HG03135 (cell line): ENCODE measurements around the gene SFMBT2.

Experiments used
- ATAC-seq: cut with Tn5 transposase; IDR thresholded peaks from one replicate; pipeline ENCODE4 v1.9.1; 2021; ENCODE audit warnings: mild to moderate bottlenecking, moderate library complexity; ENCODE audit not compliant: unreplicated experiment

SFMBT2 gene

DNA sequence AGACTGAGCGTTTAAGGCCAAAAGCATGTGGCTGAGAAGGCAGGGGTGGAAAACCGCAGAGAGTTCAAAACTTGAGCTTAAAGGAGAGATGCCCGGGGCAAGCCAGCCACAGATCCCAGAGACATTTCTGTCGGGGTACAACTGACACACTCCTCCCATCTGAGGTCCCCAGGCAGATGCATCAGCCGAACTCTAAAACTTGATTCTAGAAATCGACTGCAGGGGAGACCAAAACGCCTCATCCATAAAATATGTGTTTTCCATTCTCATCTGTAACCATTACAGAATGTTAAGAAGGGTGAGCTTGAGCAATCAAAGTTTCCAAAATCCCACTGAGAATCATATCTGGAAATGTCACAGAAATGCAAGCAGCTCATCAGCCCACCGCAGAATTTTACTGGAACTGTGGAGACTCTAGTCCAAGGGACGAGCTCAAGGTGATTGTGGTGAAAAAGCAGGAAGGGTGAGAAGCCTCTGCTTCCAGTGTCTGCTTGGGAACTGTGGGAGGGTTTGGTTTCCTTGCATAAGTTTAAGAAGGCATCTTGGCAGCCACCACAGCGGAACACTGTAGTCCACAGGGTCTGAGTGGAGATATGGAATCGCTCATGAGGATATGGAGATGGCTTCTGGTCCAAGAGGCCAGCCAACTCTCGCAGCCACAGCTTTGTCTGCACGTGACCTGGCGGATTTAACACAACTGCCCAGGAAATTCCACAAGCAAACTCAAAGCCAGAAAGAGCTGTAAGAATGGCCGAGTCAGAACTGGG, 249.2 kb downstream of the SFMBT2 start:
- no peak for ATAC-seq

DNA sequence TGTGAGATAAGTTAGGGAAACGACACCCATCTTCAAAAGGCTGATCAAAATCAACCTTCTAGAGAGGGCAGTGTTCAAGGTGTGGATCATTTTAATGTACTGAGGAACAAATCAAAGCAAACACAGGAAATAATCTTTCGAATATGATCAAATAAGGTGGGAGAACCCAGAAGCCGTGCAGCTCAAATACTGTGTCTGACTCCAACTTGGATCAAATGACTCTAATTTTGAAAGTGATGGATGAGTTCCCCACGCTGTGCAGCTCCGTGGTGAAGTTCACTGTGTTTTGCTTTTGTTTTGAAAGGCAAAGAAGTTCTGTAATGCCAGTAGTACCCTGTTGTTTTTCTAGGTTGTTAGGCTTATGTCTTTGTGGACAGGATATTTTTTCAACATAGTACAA, 250.9 kb downstream of the SFMBT2 start:
- no peak for ATAC-seq

DNA sequence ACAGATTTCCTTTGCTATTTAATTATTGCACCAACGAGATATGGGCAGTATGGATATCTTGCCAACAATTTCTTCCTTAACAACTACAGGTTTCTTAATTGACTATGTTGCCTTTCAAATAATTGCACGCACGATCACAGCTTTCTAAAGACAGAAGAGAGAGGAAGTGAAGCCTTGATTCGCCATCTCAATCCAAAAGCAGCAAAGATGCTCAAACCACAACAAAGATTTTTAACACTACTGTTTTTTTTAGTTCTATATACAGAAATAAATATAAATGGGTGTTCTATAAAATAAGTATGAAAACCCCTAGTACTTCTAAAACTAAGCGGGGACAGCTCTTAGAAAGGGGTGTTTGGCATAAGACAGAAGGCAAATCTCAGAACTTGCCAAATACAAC, 251.3 kb downstream of the SFMBT2 start:
- ATAC-seq = no peak

DNA sequence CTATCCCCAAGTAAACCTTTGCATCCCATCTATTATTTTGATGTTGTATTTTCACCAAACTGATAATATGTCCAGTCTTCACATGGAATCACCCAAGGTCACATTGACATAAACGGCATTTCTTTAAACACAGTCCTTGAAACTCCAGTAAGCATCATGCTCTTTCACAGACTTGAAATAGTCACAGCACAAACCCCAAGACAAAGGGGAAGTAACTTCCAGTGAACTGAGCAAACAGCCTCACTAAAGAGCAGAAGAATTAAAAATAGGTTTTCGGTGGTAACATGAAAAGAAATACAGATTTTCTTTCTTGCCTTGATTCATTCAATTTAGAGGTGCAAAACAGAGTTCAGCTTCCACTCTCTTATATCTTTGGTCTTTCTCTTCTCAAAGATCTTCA, 253.7 kb downstream of the SFMBT2 start:
- no peak for ATAC-seq

DNA sequence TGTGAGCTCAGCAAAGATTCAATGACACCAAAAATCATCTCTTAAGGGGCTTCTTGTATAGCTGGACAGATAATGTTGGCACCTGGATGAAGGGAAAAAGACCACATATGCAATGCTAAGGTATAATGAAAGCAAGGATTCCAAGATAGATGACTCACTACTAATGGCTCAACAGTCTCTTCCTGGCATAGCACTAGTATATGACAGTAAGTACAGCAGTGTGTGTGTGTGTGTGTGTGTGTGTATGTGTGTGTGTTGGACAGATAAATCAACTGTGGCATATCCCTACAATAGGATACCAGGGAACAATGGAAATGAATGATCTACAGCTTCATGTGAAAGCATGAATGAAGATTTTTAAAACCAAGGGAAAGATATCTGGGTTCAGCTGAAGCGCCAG, 257.1 kb downstream of the SFMBT2 start:
- no peak for ATAC-seq

DNA sequence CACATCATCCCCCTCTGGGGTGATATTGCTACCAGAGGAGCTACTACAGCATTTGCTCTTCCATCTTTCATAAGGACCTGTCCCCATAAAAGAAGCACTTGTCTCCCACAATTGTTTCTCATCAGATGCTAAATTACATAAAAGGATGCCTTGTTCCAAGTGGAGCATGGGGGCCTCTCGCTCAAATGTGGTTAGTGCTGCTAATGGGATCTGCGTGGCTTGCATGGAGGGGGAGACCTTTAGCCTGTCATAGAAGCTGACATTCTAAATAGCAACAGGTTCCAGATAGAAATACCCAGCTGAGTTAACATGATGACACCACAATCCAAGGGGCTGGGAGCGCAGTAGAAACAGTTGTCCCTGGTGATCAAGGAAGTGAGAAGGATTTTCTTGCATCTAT, 257.9 kb downstream of the SFMBT2 start:
- ATAC-seq = no peak

DNA sequence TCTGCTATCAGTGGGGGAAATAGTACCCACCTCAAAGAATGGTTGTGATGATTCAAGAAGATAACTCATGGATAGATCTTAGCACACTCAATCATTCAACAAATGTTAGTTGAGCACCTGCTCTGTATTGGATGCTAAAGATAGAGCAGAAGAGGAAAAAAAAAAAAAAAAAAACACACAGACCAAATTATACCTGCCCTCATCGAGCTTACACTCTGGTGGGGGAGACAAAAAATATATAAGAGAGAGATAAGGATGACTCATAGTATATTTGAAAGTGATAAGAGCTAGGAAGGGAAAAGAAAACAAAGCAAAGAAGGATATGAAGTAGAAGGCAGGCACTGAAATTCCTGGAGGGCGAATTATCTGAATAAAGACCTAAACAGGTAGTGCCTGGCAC, 258.5 kb downstream of the SFMBT2 start:
- ATAC-seq = no peak

DNA sequence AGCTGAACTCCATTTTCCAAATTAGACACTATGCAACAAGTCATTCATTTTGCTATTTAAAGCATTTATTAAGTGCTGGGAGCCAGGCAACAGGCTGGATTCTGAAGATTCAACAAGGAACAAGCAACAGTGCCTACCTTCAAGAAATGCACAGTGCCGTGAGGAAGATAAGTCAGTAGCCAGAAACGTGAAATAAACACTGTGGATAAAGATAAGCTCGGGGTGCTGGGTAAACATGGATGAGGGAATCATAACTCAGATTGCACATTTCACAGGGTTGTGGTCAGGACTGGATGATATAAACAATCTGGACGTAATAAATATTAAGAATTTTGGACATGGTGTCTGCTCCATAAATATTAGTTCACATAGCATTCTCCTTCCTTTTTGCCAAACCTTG, 259.3 kb downstream of the SFMBT2 start:
- no peak for ATAC-seq

DNA sequence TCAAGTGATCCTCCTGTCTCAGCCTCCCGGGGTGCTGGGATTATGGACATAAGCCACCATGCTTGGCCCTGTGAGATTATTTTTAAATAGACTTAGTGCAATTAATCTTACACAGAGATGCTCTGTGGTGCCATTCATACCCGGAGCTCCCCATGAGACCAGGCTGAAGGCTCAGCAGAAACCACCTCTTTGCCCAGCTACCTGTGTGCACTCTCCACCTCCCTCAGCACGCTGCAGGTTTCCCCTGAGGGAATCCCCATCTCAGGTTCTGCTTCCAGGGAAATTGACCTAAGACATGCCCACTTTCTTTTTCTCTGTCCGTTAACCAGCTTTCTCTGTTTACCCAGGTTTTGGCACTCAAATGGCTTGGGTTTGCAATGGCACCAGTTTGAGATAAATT, 260.5 kb downstream of the SFMBT2 start:
- no peak for ATAC-seq

DNA sequence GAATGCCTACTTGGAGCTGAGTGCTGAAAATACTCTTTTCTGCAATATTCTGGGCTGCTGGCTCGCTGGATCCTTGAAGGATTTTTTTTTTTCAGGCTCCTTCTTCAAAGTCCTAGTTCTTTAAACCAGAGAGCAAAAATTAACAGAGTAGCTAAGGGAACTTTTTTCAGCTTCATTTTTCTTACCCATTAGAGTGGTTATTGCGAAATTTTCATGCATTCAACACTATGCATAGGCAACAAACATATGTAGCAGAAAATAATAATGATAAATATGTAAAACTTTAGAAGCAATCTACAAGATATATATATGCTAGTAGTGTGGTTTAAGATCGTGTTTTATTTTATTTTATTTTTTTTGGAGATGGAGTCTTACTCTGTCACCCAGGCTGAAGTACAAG, 264.6 kb downstream of the SFMBT2 start:
- no peak for ATAC-seq

DNA sequence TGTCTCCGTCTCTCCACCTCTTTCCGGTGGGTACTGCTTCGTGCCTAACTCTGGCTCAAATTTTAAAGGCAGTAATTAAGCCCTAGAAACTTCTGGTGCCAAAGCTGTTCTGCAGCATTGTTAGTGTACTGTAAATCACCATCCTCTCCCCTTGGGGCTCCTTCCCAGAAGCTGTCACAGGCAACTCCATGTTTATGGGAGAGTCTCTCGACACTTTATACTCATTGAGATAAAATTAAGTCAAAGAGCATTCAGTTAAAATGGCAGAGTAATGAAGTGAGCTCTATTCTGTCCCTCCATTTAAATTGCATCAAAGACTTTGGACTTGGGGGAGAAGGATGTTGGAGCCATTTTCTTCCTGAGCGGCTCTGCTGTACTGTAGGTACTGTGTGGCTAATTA, 274.8 kb downstream of the SFMBT2 start:
- no peak for ATAC-seq

DNA sequence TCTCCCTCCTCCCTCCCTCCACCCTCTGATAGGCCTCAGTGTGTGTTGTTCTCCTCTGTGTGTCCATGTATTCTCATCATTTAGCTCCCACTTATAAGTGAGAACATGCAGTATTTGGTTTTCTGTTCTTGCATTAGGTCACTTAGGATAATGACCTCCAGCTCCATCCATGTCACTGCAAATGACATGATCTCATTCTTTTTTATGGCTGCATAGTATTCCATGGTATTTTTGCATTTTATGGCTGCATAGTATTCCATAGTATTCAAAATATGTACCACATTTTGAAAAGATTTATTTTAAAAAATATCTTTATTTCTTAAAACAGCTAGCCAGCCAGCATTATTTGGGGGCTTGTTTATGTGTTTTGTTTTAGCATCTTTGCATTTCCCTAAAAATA, 275.6 kb downstream of the SFMBT2 start:
- ATAC-seq = no peak

DNA sequence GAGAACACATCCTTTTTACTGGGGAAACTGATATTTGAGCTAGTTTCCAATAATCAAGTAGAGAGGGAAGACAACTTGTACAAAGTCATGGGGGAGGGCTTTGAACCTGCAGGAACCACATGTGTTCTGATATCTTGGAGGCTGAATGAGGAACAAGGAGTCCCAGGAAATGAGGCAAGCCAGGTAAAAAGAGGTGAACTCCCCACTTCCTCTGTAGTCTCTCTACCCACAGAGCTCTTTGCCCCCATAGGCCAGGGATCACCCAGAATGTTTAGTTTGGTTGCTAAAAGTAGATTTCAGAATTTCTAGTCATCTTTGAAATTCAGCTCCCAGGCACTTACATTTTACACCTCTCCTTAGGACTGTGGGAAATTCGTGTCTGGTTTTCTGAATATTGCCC, 276.4 kb downstream of the SFMBT2 start:
- ATAC-seq = no peak

DNA sequence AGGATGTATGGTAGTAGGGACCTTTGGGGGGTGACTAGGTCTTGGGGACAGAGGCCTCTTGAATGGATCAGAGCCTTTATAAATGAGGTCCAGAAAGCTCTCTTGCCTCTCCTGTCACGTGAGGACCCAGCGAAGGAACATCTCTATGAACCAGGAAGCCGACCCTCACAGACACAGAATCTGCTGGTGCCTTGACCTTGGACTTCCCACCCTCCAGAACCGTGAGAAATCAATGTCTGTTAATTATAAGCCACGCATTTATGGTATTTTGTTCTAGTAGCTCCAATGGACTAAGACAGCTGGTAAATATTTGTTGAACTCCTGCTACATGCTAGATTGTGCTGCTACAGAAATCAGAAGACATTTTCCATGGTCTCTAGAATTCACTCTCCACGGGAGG, 276.9 kb downstream of the SFMBT2 start:
- ATAC-seq = no peak

DNA sequence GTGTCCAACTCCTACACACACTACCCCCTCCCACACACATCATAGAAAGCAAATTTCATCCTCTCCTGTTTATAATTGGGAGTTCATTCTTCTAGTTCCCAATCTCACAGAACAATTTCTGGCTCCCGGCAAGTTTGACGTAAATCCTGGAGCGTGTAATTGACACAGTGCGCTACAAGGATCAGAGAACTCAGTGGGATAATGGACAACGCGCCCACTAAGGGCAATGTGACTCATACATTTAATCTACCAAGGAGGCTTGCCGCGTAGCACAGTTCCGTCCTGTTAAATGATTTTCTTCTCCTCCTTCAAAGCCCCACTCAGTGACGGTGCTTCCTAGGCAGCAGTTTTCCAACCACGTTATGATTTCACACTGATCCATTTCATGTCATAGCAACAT, 277.6 kb downstream of the SFMBT2 start:
- no peak for ATAC-seq

DNA sequence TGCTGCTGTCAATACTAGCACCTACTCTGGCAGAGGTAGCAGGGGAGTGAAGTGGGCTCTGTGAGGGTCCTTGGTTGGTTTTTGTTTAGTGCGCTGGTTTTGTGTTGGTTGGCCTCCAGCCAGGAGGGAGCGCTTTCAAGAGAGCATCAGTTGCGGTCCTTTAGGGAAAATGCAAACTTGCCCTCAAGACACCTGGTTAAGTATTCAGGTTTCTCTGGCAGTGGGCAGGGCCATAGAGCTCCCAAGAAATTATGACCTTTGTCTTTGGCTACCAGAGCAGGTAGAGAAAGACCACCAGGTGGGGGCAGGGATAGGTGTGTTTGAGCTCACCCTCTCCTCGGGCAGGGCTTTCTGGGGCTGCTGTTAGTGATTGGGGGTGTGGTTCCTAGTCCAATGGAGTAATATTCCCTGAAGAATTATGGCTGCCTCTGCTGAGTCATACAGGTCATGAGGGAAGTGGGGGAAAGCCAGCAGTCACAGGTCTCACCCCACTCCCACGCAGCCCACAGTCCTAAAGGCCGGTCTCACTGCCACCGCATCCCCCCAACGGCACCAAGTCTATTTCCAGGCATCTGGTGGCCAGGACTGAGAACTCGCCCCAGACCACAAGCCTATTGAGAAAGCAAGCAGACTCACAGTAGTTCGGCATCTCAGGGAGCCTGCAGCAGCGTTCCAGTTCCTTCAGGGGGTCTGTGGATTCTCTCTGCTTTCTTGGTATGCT, 280.5 kb downstream of the SFMBT2 start:
- no peak for ATAC-seq

DNA sequence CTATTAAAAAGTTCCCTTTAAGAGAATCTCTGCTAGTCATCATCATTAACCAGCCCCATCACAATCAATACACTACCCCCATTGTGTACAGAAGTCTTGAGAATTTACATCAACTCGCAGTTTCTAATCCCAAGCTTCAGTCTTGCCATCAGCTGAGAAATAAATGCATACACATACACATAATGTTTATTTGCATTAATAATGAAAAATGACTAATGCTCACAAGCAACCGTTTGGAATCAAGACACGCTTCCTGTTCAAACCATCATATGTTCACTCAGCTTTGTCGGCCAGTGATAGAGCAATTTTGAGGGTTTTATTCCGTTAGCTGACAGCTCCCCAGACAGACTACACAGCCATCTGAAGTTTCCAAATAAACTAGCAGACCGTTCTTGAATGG, 287.1 kb downstream of the SFMBT2 start:
- no peak for ATAC-seq

DNA sequence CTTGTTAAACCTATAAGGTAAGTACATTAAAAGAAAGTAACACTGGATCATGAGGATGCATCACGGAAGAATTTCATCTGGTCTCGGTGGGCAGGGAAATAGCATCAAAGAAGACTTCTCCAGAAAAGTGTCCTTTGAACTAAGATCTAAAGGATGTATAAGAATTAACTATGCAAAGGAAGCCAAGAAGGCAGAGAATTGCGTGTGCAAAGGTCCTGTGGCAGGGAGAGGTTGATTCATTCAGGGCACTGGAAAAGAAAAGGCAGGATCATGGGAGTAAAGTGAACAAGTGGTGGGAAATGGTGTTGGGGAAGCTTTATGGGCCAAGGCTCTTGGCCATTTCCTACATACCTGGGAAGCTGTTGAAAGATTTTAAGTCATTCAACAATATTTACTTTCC, 288.3 kb downstream of the SFMBT2 start:
- no peak for ATAC-seq

DNA sequence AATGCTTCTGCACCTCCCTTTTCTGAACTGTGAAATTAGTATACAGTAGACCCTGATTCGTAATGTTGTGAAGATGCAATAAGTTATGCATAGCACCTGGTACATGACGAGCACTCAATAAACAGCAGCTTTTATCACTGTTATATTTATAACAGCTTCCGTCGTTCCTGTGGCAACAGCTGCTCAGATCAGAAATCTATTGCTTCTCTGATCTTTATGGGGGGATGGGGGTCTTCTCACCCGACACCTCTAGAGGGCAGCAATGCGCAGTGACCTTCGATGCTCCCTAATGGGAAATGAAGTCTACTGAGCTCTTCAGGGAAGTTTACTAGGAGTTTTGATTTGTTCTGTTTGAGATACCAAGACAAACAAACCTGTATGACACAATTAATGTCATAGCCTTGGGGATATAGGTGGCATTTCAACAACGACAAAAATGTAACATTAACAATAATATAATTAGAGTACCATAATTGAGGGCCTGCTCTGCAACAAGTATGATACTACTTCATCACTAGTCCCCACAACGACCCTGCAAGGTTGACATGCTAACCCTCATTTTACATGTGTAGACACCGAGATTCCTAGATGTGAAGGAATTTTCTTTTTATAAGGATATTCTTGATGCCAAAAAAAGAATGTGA, 289.6 kb downstream of the SFMBT2 start:
- no peak for ATAC-seq

DNA sequence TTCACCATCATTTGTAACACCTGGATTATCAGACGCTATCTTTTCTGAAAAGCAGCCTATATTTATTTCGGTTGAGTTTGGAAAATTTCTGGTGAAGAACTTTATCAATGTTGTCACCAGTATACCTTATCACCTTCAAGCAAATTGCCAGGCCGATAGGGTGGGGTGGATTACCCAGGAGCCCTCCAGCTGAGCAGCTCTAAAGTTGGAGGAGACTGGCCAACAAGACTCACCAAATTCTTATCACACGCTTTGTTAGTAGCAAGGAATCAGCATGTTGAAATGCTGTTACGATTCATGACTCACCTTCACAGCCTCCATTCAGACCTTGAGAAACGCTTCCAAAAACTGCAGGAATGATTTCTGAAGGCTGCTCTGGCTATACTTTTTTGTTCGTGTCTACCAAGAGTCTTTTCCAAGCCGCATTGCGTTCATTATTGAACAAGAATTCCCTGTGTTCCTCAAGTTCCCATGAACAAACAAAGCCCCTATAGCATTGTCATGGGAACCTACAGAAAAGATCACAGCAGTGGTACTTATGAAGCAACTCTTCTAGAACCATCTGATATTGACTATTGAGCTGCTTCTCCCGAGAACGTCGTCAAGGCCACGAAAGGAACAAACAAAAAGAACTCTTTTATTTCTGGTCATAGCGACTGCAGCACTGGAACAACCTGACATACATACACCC, 291.4 kb downstream of the SFMBT2 start:
- ATAC-seq = no peak

DNA sequence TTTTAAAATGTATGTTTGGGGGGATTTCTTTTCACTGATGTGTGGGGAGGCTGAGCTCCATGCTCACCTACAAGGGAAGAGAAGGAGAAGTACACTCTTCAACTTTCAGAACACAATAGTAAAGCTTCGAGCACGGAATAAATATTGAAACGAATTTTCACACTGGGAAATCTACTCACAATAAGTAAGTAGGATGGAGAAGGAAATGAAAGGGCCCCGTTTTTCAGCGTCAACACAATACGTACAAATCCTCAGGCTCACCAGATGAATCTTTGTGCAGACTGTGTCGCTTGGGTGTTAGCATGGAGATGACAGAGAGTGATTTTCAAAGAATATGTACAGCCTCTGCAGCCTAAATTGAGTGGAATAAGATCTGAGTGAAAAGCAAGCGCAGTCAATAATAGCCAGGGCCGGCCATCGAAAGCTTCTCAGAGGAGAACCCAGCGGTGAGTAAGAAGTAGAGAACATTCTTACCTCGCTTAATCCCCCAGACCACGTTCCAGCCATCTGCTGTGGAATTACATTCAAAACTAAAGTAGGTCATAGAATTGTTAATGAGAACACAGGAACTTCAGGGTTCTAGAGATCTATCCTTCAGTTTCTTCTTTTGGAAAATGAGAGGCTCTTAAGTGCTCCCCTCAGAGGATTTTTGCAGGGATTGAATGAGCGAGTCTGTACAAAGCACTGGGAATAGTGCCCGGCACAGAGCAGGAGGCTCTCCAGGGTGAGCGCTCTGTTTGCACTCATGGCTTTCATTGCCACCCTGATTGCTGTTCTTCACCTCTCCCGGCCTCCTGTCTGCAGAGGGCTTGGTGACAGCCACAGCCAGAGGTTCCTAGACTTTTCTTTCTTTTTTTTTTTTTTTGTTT, 292.8 kb downstream of the SFMBT2 start:
- no peak for ATAC-seq
